NCI-H1105 treated with DMSO at 0.1 percent for 48 hours (cell line): ENCODE data around the gene WWOX.

ENCODE experiments used
- DNase-seq: peaks from one replicate; lab custom pipeline; 2025; lab: John Stamatoyannopoulos, UW

Gene WWOX

GRCh38 chr16:78225919-78226318, 126.5 kb downstream of the WWOX start:
- DNase-seq, result no peak

DNA sequence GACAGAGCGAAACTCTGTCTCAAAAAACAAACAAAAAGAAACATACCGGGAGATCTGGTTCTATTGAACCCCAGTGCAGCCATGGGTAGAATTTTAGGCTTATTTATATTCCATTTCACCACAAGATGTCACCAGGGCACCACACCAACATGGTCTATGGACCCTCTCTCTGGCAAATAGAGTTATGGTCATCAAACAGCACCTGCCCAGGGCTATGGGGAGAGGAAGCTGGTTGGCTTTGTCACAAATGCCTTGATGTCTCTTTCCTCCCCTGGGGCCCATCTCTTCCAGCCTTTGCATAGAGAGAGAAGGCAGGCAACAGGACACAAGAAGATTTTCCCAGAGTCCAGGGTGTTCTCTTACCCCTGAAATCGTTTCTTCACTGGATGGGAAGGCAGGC, 128.4 kb downstream of the WWOX start:
- DNase-seq, result no peak

- no peak for DNase-seq
Observed at GRCh38 chr16:78228704-78229103, 129.2 kb downstream of the WWOX start.

DNA sequence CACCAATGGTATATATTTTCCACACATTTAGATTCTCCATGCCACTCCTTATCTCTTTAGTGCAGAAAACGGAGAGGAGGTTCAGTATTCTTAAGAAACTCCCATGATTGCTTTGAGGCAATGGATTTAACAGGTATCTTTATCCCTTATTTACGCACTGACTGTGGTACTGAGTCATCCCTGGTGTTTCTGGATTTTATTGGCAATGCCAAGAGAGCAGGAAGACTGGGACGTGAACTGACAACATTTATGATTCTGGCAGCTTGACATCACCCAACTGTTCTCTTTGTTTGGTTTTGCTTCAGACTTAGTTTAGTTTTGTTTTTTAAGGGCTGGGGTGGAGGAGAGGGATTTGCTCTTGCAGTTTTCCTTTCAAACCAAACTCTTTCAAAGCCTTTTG, 131.4 kb downstream of the WWOX start:
- no peak for DNase-seq

DNA sequence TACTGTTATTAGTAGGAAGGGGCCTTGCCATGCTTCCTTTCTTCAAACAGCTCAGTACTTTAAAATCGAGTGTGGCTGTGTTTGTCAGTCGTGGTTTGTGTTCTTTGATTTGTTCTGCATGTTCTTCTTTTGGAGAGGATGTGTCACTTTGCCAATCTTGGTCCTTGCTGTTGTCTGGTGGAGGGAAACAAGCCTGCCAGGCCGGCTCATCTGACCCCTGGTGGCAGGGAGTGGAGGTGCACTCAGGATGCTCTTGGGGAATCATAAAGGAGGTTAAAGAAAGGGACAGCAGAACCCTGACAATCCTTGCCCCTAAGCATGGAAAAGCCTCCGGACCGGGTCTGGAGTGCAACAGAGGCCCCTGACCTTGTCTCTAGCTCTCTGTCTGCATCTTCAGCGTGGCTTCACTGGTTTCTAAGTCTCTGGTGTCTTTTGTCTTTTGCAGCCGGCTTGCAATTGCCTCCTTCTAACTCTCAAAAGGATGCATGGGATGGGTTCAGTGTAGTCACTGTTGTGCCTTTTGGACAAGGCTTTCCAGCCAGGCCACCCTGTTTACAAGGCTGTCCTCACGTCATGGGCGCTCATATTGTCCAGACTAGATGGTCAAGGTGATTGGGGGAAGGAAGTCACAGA, 135.8 kb downstream of the WWOX start:
- DNase-seq, result peak; percentile 27

GRCh38 chr16:78235876-78236275, 136.4 kb downstream of the WWOX start:
- no peak for DNase-seq

- no peak for DNase-seq
Observed at GRCh38 chr16:78237841-78238240, 138.4 kb downstream of the WWOX start.

GRCh38 chr16:78240459-78241222, 141.2 kb downstream of the WWOX start:
- DNase-seq, result no peak

GRCh38 chr16:78242239-78242630, 142.8 kb downstream of the WWOX start:
- DNase-seq, result no peak

DNA sequence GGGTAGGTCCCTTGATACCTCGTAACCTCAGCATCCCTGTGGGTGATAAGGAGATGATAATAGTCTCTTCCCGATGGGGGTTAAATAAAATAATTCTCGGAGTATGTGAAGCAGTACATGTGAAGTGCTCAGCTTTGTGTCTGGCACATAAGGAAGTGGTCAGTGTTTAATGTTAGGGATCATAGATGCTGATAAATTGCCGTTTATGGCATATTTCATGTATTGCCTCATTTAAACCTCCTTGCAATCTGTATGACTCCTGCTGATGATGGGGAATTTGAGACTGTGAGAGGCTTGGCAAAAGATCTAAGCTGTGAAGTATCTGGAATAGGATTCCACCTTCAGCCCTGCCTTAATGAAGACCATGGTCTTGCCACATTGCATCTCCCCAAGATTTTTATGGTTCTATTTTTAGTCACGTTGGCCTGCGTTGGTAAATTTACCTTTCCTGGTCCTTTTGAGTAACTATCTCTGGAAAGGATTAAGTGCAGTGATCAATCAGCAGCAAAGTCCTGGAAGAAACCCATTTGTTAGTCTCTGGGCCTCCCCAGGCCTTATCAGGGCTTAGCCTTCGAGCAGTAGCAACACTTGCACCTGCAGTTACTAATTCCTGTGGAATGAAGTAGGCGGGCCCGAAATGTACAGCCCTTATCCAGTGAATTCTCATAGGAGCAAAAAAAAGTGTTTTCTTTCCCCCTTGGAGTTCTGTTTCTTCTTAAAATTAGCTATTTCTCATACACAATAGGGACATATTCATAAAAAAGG, 144.9 kb downstream of the WWOX start:
- no peak for DNase-seq

DNA sequence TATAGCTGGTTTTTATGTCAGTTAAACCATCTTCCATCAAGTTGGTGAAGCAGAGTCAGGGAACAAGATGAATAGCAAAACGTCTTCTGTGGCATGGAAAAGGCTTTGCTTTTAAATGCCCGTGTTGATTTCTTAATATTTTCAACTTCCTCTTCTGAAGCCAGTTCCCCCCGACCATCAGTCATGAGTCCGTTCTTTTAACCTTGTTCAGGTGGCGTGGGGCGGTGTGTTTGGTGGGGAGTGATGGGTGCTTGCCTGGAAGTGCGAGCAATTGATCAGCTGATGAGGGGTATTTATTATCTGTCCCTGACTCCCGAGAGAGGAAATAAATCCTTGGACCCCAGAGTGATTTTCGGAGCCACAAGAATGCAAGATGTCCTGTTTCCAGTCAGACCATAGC, 147.1 kb downstream of the WWOX start:
- no peak for DNase-seq

DNA sequence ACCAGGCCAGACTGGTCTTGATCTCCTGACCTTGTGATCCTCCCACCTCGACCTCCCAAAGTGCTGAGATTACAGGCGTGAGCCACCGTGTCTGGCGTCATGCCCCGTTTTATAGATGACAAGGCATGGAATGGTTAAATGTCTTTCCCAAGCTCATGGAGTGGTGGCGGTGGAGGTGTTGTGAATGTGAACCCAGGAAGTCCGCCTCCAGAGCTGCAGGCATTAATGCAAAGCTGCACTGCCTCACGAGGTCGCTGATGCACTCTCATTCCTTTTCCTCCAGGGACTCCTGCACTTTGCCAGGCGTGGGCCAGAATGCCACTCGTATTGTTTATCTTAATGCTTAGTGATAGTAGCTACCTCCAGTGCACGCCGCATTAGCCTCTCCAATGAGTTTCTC, 149.6 kb downstream of the WWOX start:
- DNase-seq, result no peak

- DNase-seq, result no peak
Observed at GRCh38 chr16:78249832-78250231, 150.4 kb downstream of the WWOX start.

GRCh38 chr16:78251115-78251514, 151.7 kb downstream of the WWOX start:
- DNase-seq, result no peak

DNA sequence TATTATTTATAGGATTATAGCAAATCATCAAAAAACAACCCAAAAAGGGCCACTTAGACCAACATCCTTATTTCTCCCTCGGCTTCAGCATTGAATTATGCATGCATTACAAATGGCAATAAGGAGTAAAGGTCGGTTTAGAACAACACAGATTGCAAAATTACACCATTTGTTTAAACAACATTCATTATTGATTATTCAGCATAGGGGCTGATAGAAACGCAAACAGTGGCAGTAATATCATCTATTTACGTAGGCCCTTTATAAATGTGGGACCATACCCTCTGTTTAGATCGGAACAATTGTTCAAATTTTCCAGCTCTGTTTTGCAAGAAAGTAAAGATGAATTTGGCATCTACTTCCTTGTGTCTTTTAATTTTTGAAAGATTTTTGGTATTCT, 153.3 kb downstream of the WWOX start:
- DNase-seq, result no peak

GRCh38 chr16:78254841-78255240, 155.4 kb downstream of the WWOX start:
- DNase-seq, result no peak

- no peak for DNase-seq
Observed at GRCh38 chr16:78256686-78257375, 157.4 kb downstream of the WWOX start.

- no peak for DNase-seq
Observed at GRCh38 chr16:78257376-78257728, 157.9 kb downstream of the WWOX start.

DNA sequence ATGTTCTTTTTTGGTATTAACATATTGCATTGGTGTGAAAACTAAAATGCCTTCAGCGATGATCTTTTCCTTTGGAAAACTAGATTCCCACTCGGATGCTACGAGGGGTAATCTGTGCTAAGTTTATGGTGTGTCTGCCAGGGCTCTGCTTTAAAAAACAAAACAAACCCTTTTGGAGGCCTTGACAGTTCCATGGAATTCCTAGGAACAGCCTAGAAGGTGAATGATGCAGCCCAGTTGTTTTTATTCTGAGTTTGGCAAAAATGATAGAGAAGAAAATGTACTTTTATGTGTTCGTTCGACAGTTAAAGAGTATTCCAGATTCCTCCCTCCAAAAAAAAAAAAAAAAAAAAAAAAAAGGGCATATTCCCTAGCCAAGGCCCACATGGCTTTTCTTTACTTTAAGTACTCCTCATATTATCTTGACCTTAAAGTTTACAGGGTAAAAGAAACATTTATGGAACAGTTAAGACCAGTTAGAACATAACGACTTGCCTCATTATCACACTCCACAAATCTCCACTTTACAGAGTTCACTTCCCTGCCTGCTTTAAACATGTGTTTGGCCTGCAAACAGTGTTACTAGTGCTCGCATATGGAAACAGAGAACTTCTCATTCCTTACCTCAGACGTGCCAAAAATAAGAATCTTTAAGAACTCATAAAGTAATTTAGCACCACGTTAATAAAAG, 159.1 kb downstream of the WWOX start:
- DNase-seq, result no peak

DNA sequence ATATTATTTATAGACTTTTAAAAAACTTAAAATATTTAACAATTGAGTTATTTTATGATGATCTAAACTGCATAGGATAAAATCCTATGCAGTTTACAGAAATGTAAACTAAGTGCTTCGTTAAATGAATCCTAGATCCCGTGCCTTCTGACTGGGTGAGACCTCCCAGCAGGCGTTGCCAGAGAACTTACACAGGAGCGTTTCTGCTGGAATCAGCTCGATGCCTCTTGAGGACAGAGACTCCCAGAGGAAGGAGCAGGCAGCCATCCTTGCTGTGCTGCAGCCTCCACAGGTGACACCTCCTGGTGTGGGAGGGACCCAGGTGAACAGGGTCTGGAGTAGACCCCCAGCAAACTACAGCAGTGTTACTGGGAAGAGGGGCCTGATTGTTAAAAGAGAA, 160.4 kb downstream of the WWOX start:
- DNase-seq, result no peak

- DNase-seq, result no peak
Observed at GRCh38 chr16:78264642-78265041, 165.2 kb downstream of the WWOX start.

DNA sequence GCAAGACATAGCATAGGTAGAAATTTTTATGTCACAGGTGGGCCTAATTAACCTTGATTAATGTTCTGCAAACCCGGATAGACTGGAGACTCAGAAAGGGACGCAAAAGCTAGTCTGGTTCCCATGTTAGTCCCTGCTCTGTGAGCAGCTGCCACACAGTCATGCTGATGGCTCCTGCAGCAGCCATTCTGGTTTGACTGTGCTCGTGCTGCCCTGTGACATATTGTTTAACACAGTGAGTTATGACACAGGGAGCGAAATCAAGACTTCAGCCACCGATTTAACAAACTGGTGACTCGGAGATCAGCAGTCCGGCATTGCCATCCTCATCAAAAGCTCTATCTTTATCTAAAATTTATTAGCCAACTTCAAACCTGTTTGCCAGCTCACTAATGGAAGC, 169.8 kb downstream of the WWOX start:
- no peak for DNase-seq
